Stimulated activated CD8-positive, alpha-beta memory T cell treated with anti-CD3 and anti-CD28 coated beads, Interleukin-2, amount 100 ng/mL, for 48 hours (primary cell): Measurements from ENCODE around the gene TAF9.
"Not testable (repeated sequence)": the region's sequence is repeated elsewhere in the genome, so short reads cannot be mapped to it uniquely, and the experiment has no call there.

Source experiments
- DNase-seq, 2 donors: peaks; one replicate each; pipeline ENCODE4 v3.0.0-alpha.2; 2020; ENCODE audit warnings: low read depth in 2 of 2

Gene TAF9, protein sequence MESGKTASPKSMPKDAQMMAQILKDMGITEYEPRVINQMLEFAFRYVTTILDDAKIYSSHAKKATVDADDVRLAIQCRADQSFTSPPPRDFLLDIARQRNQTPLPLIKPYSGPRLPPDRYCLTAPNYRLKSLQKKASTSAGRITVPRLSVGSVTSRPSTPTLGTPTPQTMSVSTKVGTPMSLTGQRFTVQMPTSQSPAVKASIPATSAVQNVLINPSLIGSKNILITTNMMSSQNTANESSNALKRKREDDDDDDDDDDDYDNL

GRCh38 chr5:69369340-69370121, at the start of gene TAF9, which contains the start of the genes AK6 and RAD17:
Gene TAF9, minus strand, starts transcription at chr5:69369520. Its CDS starts 3,783 bp downstream, at chr5:69365737.
Gene AK6, minus strand, starts transcription at chr5:69369520. Its CDS starts 30 bp downstream, at chr5:69369490.
Gene RAD17, plus strand, starts transcription at chr5:69369818. Its CDS starts 2,391 bp downstream, at chr5:69372209.
- DNase-seq = peak; percentile 85 to 89

DNA sequence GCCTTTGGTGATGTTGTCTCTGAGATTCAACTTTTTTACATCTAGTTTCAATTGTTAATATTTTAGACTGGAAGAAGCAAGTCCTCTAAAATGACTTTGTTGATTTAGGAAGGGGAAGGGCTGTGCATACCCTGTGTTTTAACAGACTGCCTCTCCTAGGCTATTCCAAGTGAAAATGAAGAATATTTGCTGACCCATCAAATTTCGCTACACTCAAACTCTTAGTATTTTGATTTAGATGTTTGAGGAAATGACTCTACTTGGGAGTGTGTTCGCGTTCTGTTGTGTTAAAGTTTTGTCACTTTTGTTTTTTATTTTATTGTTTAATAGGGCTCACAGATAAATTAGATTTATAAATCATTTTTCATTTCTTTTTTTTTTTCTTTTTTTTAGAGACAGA, 49.2 kb upstream of the TAF9 start:
- DNase-seq = no peak

- DNase-seq = no peak
These were observed 47.4 kb upstream of the TAF9 start for GRCh38 chr5:69416699-69417098.

DNA sequence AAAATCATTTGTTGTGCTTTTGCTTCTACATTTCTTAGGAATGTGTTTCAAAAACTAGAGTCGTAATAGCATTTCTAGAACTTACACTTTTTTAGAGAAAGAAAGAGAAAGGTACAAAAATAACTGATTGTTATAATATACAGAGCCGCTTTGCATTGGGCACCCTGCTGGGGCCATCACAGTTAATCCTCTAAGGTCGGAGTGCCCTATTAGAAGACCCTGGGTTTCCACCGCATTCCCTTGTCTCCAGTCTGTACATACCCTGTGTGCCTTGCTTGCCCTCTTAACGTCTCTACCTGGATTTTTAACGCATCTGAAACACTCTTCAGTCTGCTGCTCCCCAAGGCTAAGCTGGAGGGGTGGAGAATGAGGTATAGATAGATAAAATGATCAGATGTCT, 46.9 kb upstream of the TAF9 start:
- no peak for DNase-seq

GRCh38 chr5:69415584-69415958, 46.3 kb upstream of the TAF9 start:
- DNase-seq = no peak

- DNase-seq = peak; percentile 10 to 27
These were observed 45.7 kb upstream of the TAF9 start, which contains the start of gene MARVELD2 for GRCh38 chr5:69414885-69415583. Gene MARVELD2, plus strand, starts transcription at chr5:69415116. Its CDS starts 4,270 bp downstream, at chr5:69419386.

DNA sequence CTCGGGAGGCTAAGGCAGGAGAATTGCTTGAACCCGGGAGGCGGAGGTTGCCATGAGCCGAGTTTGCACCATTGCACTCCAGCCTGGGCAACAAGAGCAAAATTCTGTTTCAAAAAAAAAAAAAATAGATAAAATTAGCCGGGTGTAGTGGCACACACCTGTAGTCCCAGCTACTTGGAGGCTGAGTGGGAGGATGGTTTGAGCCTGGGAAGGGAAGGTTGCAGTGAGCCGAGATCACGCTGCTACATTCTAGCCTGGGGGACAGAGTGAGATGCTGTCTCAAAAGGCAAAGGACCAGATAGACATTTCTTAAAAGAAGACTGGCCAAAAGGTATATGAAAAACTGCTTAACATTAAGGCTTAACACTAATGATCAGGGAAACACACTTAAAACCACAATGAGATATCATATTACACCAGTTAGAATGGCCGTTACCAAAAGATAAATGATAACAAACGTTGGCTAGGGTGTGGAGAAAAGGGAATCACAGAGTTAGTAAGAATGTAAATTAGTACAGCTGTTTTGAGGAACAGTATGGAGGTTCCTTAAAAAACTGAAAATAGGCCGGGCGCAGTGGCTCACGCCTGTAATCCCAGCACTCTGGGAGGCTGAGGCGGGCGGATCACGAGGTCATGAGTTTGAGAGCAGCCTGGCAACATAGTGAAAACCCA, 35.5 kb upstream of the TAF9 start:
- DNase-seq = no peak

GRCh38 chr5:69378376-69378775, 9.1 kb upstream of the TAF9 start:
- DNase-seq = no peak

- DNase-seq = no peak
These were observed 5.7 kb upstream of the TAF9 start for GRCh38 chr5:69374911-69375446.

- DNase-seq = no peak
These were observed 3.1 kb upstream of the TAF9 start for GRCh38 chr5:69372394-69372793.

DNA sequence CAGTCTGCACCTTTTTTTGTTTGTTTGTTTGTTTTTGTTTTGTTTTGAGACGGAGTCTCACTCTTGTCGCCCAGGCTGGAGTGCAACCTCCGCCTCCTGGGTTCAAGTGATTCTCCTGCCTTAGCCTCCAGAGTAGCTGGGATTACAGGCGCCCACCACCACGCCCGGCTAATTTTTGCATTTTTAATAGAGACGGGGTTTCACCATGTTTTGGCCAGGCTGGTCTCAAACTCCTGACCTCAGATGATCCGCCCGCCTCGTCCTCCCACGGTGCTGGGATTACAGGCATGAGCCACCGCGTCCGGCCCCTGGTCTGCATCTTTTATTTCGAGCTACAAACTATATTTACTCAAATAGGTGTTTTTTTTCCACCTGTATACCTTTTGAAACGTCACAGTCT, 1.0 kb upstream of the TAF9 start:
- DNase-seq = not testable (repeated sequence)

- DNase-seq = no peak
These were observed 621 bp downstream of the TAF9 start for GRCh38 chr5:69368458-69369339.

- DNase-seq = no peak
These were observed 1.5 kb downstream of the TAF9 start for GRCh38 chr5:69367697-69368279.

GRCh38 chr5:69364850-69365249, 4.5 kb downstream of the TAF9 start:
- no peak for DNase-seq

DNA sequence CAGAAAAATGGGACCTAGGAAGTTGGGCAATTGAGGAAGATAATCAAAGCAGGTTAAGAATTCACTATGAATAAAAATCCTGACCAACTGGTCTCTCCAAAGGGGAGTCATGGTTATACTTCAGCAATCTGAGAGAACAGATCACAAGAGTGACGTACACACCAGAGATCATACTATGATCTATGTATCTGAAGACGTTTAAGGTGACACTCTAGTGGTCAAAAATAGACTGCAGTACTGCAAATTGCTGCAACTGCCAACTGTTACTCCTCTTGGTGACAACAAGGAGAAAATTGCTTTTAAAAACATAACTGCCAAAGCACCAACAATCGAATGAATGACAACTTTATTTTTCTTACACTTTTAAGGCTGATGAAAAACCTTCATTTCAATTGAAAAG, 4.9 kb downstream of the TAF9 start:
- no peak for DNase-seq

DNA sequence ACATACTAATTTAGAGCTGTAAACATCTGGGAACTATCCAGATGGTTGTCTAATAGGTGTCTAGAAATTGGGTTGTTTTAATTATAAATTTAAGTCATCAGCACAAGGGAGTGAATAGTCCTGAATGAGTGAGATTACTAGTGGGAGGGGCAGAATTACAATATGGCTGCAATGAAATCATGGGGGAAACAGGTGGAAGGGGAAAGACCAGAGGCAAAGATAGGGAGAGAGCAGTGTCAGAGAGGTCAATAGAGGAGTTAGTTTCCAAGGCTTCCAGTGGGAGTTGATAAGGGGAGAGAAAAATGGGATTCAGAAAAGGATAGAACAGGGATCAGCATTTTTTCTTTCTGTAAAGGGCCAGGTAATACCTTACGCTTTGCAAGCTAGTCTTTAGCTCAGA, 8.9 kb downstream of the TAF9 start:
- no peak for DNase-seq

GRCh38 chr5:69359699-69360098, 9.6 kb downstream of the TAF9 start:
- no peak for DNase-seq

DNA sequence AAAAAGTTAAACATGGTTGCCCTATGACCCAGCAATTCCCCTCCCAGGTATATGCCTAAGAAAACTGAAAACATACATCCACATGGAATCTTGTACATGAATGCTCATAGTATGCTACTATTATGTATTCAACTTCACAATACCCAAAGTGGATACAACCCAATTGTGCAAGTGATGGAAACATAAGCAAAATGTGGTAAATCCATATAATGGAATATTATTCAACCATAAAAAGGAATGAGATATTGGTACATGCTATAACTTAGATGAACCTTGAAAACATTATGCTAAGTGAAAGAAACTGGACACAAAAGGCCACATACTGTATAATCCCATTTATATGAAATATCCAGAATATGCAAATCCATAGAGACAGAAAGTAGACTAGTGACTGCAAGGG, 18.7 kb downstream of the TAF9 start:
- no peak for DNase-seq

DNA sequence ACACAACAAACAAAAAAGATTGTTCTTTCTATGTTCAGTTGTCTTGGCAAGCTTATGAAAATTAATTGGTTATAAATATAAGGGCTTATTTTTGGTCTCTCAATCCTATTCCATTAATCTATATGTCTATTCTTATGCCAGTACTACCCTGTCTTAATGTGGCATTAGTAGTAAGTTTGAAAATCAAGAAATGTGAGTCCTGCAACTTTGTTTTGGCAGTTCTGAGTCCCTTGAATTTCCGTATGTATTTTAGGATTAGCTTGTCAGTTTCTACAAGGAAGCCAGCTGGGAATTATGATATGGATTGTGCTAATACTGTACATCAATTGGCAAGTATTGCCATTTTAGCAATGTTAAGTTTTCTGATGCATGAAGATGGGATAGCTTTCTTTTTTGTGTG, 26.2 kb downstream of the TAF9 start:
- no peak for DNase-seq

DNA sequence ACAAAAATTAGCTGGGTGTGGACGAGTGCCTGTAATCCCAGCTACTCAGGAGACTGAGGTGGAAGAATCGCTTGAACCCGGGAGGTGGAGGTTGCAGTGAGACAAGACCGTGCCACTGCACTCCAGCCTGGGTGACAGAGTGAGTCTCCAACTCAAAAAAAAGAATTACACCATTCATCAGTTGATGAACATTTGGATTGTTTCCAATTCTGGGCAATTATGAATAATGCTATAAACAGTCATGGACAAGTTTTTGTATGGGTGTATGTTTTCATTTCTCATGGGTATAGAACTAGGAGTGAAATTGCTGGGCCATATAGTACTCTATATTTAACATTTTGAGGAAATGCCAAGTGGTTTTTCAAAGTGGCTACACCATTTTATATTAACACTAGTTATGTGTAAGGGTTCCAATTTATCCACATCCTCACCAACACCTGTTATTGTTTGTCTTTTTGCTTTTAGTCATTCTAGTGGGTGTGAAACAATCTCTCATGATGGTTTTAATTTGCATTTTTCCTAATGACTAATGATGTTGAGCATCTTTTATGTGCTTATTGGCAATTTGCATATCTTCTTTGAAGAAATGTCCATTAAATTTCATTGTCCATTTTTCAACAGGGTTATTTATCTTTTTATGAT, 27.7 kb downstream of the TAF9 start:
- no peak for DNase-seq
